IMR-90 (cell line): ENCODE data around the gene TENM4. TPM values are rescaled to one million over a fixed set of nuclear protein-coding genes. Genes with fewer than 3 reads are reported as not detected.

Experiments used
- ATAC-seq: fragments of 200-7000 bp; cut with Tn5 transposase; 2 replicates; pipeline ENCODE4 v1.9.1; 2020; ENCODE audit warnings: low read depth, mild to moderate bottlenecking, moderate library complexity
- BruUV-seq: library from RNA; stranded (reverse); fragments of 400-500 nt; replicated peaks from 2 replicates; lab custom pipeline; 2021; lab: Mats Ljungman, UMichigan
- CTCF ChIA-PET: fragments of 300-600 bp; formaldehyde crosslinking; extraction: SDS; loops from one replicate; lab custom pipeline; 2021; ENCODE audit warnings: antibody characterized with exemption; lab: Yijun Ruan, JAX
- POLR2A ChIA-PET: fragments of 300-600 bp; sonication (Branson Sonifier 250); formaldehyde crosslinking; loops from one replicate; lab custom pipeline; 2022; ENCODE audit warnings: antibody characterized with exemption; ENCODE audit not compliant: unreplicated experiment; lab: Charles Lee
- DNase-seq: peaks from one replicate; pipeline ENCODE4 v3.0.0; 2013
- H2AFZ ChIP-seq: replicated peaks from 2 replicates; pipeline ENCODE3; 2013; ENCODE audit warnings: low read length, mild to moderate bottlenecking; ENCODE audit not compliant: poor library complexity
- H2AK5ac ChIP-seq: 2 replicates; pipeline ENCODE4 v1.6.1; 2013; ENCODE audit warnings: low read depth, low read length, inconsistent platforms
- H2AK9ac ChIP-seq: replicated peaks from 2 replicates; pipeline ENCODE3; 2013; ENCODE audit warnings: mild to moderate bottlenecking, low read depth, low read length, moderate library complexity; ENCODE audit not compliant: poor library complexity
- H2BK120ac ChIP-seq: 2 replicates; pipeline ENCODE4 v1.6.1; 2013; ENCODE audit warnings: low read depth, low read length, inconsistent platforms
- H2BK15ac ChIP-seq: 3 replicates; pipeline ENCODE4 v1.6.1; 2013; ENCODE audit warnings: low read depth, low read length, inconsistent platforms
- H2BK20ac ChIP-seq: 2 replicates; pipeline ENCODE4 v1.6.1; 2013; ENCODE audit warnings: low read depth, mild to moderate bottlenecking, inconsistent platforms, low read length, moderate library complexity
- H2BK5ac ChIP-seq: 2 replicates; pipeline ENCODE4 v1.6.1; 2013; ENCODE audit warnings: mild to moderate bottlenecking, low read depth, low read length, inconsistent platforms; ENCODE audit not compliant: poor library complexity, severe bottlenecking
- H3K14ac ChIP-seq: replicated peaks from 2 replicates; pipeline ENCODE4 v1.6.1; 2013; ENCODE audit warnings: low read depth, low read length, inconsistent platforms
- H3K18ac ChIP-seq: 2 replicates; pipeline ENCODE4 v1.6.1; 2013; ENCODE audit warnings: low read depth, low read length, control low read depth
- H3K23ac ChIP-seq: 2 replicates; pipeline ENCODE4 v1.6.1; 2013; ENCODE audit warnings: low read depth, low read length, inconsistent platforms
- H3K27ac ChIP-seq: 2 replicates; pipeline ENCODE4 v1.5.1; 2013; ENCODE audit warnings: mild to moderate bottlenecking, control low read depth, low read length; ENCODE audit not compliant: insufficient read depth
- H3K27me3 ChIP-seq: 2 replicates; pipeline ENCODE4 v1.6.1; 2013; ENCODE audit warnings: low read length; ENCODE audit not compliant: control insufficient read depth, insufficient read depth
- H3K36me3 ChIP-seq: 2 replicates; pipeline ENCODE4 v1.6.1; 2013; ENCODE audit warnings: low read length, mixed read lengths; ENCODE audit not compliant: control insufficient read depth, insufficient read depth
- H3K4ac ChIP-seq: 2 replicates; pipeline ENCODE4 v1.6.1; 2013; ENCODE audit warnings: low read depth, low read length, inconsistent platforms
- H3K4me1 ChIP-seq: 2 replicates; pipeline ENCODE4 v1.6.1; 2013; ENCODE audit warnings: low read length, mixed read lengths; ENCODE audit not compliant: control insufficient read depth, insufficient read depth
- H3K4me2 ChIP-seq: 2 replicates; pipeline ENCODE4 v1.6.1; 2013; ENCODE audit warnings: low read depth, mild to moderate bottlenecking, control low read depth, low read length, moderate library complexity
- H3K4me3 ChIP-seq: 2 replicates; pipeline ENCODE4 v1.5.1; 2013; ENCODE audit warnings: low read depth, mild to moderate bottlenecking, control low read depth, low read length, moderate library complexity; ENCODE audit not compliant: insufficient read depth
- H3K56ac ChIP-seq: 2 replicates; pipeline ENCODE4 v1.6.1; 2013; ENCODE audit warnings: low read length, inconsistent platforms; ENCODE audit not compliant: insufficient read depth; ENCODE audit errors: extremely low read depth
- H3K79me1 ChIP-seq, 2 experiments: 2 replicates each; pipeline ENCODE4 v1.6.1; 2013; ENCODE audit warnings: low read length in 2 of 2, inconsistent platforms in 1 of 2, low read depth in 1 of 2
- H3K9ac ChIP-seq: 2 replicates; pipeline ENCODE4 v1.6.1; 2013; ENCODE audit warnings: low read depth, low read length, control low read depth
- H3K9me1 ChIP-seq: 2 replicates; pipeline ENCODE4 v1.6.1; 2013; ENCODE audit warnings: low read length, inconsistent platforms; ENCODE audit not compliant: insufficient read depth
- H3K9me3 ChIP-seq: 2 replicates; pipeline ENCODE4 v1.6.1; 2013; ENCODE audit warnings: low read length; ENCODE audit not compliant: control insufficient read depth, insufficient read depth
- H4K20me1 ChIP-seq: 2 replicates; pipeline ENCODE4 v1.6.1; 2013; ENCODE audit warnings: low read length, inconsistent platforms; ENCODE audit not compliant: insufficient read depth
- H4K5ac ChIP-seq: 2 replicates; pipeline ENCODE4 v1.6.1; 2013; ENCODE audit warnings: mild to moderate bottlenecking, low read depth, low read length, control low read depth
- H4K8ac ChIP-seq, 2 experiments: 2 replicates each; pipeline ENCODE4 v1.6.1; 2013; ENCODE audit warnings: low read depth in 2 of 2, low read length in 2 of 2, control low read depth in 1 of 2, inconsistent platforms in 1 of 2
- H4K91ac ChIP-seq: 2 replicates; pipeline ENCODE4 v1.6.1; 2013; ENCODE audit warnings: low read depth, low read length, inconsistent platforms; ENCODE audit not compliant: insufficient read depth
- CEBPB ChIP-seq: IDR thresholded peaks from 2 replicates; pipeline ENCODE4 v1.6.1; 2012; ENCODE audit warnings: low read depth, low read length, improper control_type of control experiment
- NFE2L2 ChIP-seq: fragments of 150-350 bp; IDR thresholded peaks from 2 replicates; pipeline ENCODE4 v1.6.1; 2016; ENCODE audit warnings: low read depth, mild to moderate bottlenecking, low read length
- POLR2A ChIP-seq: IDR thresholded peaks from 2 replicates; pipeline ENCODE4 v1.6.1; 2012; ENCODE audit warnings: mild to moderate bottlenecking, low read depth, low read length
- RFX5 ChIP-seq: IDR thresholded peaks from 2 replicates; pipeline ENCODE4 v1.8.0; 2012; ENCODE audit warnings: low read depth, mild to moderate bottlenecking, low read length, moderate library complexity
- SMC3 ChIP-seq: fragments of 150-350 bp; IDR thresholded peaks from 2 replicates; pipeline ENCODE4 v1.6.1; 2016; ENCODE audit warnings: low read depth, mild to moderate bottlenecking, antibody characterized with exemption, low read length, moderate library complexity
- WGBS, 2 experiments: methylation state at CpG; one replicate each; pipeline versions ENCODE4 v1.1.5 to v1.1.7; 2013; ENCODE audit warnings: missing lambda C conversion rate in 2 of 2; ENCODE audit not compliant: insufficient read length in 1 of 2; ENCODE audit errors: extremely low coverage in 2 of 2; 5-methylcytosine and 5-hydroxymethylcytosine counted together
- dilution Hi-C: fragments of 300-500 bp; cut with HindIII; formaldehyde crosslinking; loops from one replicate; pipeline ENCODE4 v1.14.3; 2018; ENCODE audit warnings: low sequenced_read_pairs; ENCODE audit not compliant: unreplicated experiment
- in situ Hi-C: fragments of 300-500 bp; cut with MboI; formaldehyde crosslinking; loops from 3 replicates; pipeline ENCODE4 v1.14.3; 2019; ENCODE audit warnings: low sequenced_read_pairs, inconsistent platforms, mixed read lengths
- intact Hi-C: fragments of 100-400 bp; cut with micrococcal nuclease; formaldehyde crosslinking; loops from 2 replicates; pipeline ENCODE4 v1.10.0; 2022
- polyA plus RNA-seq, 3 experiments: library from polyadenylated mRNA; depleted of rRNA; stranded (reverse); fragments of >200 nt; gene quantifications; 2 replicates each; pipeline ENCODE4 v1.2.3, GENCODE V29; 2012; ENCODE audit warnings: low replicate concordance in 1 of 3
- total RNA-seq: library from RNA; depleted of rRNA; stranded (reverse); fragments of >200 nt; gene quantifications from 2 replicates; pipeline ENCODE4 v1.2.3, GENCODE V29; 2012

Gene TENM4
- total and polyA plus RNA-seq, 2 of the 4 experiments (the other 2 are of a cell fraction), result 7.4 to 9.0 TPM

DNA sequence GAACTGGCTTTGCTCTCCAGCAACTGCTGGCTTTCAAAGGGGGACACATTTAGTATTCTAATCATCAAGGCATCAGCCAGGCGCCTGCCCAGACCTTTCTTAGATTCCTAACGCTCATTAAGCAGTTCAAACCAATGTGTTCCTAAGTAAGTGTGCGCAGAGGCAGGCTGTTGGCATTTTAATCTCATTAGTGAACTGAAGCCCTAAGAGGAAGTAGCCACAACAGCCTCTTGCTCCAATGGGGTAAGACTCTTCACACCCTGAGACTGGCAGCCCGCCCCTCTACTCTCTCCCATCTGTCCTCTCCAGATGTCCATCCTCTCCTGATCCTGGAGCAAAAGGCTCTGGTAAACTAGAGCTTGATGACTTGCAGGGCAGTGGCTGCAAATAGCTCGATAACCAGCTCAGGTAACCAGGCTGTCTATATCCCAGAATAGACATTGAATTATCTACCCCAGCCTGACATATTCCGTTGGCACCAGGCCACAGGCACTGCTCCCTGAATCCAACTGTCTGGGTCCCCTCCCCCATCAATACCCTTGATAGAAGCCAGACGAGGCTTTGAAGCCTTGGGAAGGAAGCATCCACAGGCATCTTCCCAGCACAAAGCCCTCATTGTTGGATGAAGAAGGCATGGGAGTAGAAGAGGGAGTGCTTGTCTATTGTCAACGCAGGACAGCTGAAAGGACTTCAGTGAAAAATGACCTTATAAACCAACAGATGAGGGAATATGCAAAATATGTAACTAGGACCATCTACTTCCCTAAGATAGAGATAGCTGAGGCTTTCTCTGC, 321.1 kb downstream of the TENM4 start:
- Histone ChIP-seq H3K27ac (no peak overlapping the region), H4K91ac (no peak overlapping the region), H3K79me1 (no peaks in the 10 kb centered on the region), H2BK20ac (no peak overlapping the region), H3K9me1 (no peaks in the 10 kb centered on the region; the same call in 1 of the 2 replicates), H2AK5ac (no peak overlapping the region), H3K4me3 (no peak overlapping the region), H3K9me3 (no peaks in the 10 kb centered on the region), H3K23ac (no peak overlapping the region), H4K20me1 (no peaks in the 10 kb centered on the region), H3K56ac (no peak overlapping the region), H3K4me1 (no peaks in the 10 kb centered on the region; the same call in 1 of the 2 replicates), H3K27me3 (no peaks in the 10 kb centered on the region), H2BK15ac (no peak overlapping the region), H4K5ac (no peak overlapping the region), H2BK120ac (no peak overlapping the region), H3K4ac (no peak overlapping the region), H4K8ac (no peak overlapping the region), H2AFZ (no peak overlapping the region), H2BK5ac (no peak overlapping the region), H3K9ac (no peak overlapping the region), H3K36me3 (no peaks in the 10 kb centered on the region), H3K18ac (no peak overlapping the region), H2AK9ac (no peak overlapping the region), H3K4me2 (no peak overlapping the region), H3K14ac (no peak overlapping the region)
- ATAC-seq (no peak), DNase-seq (no peak)
- CTCF ChIA-PET, result no interaction called here
- BruUV-seq, result no TSS peak
- intact Hi-C loops (no loop called here), in situ Hi-C loops (no loop called here), dilution Hi-C loops (no loop called here)
- TF ChIP-seq NFE2L2 (no peak), CEBPB (no peak), POLR2A (no peak), RFX5 (no peak), SMC3 (no peak)
- 100% methylated on average over 1 of the region's 8 CpGs; no CpG with 5 or more reads in 1 of the 2 experiments for WGBS, 2 experiments
- POLR2A ChIA-PET, result no interaction called here
